Mucosa of descending colon (tissue), 3 donors: ENCODE measurements around the gene SNRPA. TPM values are rescaled to one million over a fixed set of nuclear protein-coding genes. Genes with fewer than 3 reads are reported as not detected.

Experiments
- ATAC-seq: fragments of 200-7000 bp; cut with Tn5 transposase; one replicate; pipeline ENCODE4 v1.9.1; 2020; ENCODE audit warnings: mild to moderate bottlenecking, moderate library complexity
- DNase-seq, 3 donors: peaks; one replicate each; pipeline ENCODE4 v3.0.0-alpha.2; 2020
- H3K36me3 ChIP-seq: fragments of 200-600 bp; one replicate; pipeline ENCODE4 v1.8.0; 2021; ENCODE audit warnings: low read depth, mild to moderate bottlenecking
- H3K4me1 ChIP-seq: fragments of 200-600 bp; one replicate; pipeline ENCODE4 v1.8.0; 2021; ENCODE audit warnings: low read depth, mild to moderate bottlenecking
- H3K4me3 ChIP-seq: fragments of 200-600 bp; one replicate; pipeline ENCODE4 v1.8.0; 2021; ENCODE audit warnings: mild to moderate bottlenecking
- H3K9me3 ChIP-seq: fragments of 200-600 bp; one replicate; pipeline ENCODE4 v1.8.0; 2021; ENCODE audit warnings: mild to moderate bottlenecking
- CTCF ChIP-seq: fragments of 200-600 bp; IDR thresholded peaks from one replicate; pipeline ENCODE4 v1.8.0; 2022; ENCODE audit warnings: antibody characterized with exemption, mild to moderate bottlenecking
- intact Hi-C, 2 donors: fragments of 100-400 bp; cut with DNase I in 1 of 2; cut with micrococcal nuclease in 1 of 2; formaldehyde crosslinking; loops; one replicate each; pipeline versions ENCODE4 v1.11.0 to v1.11.1; 2022; cut with DNase I, micrococcal nuclease
- total RNA-seq, 3 donors: library from RNA; stranded (reverse); fragmentation: NEBNext Ultra II Directional in 2 of 3; extraction: Animal tissue kit (Norgen Biotek cat#: 25700) in 2 of 3; gene quantifications; one replicate each; pipeline versions ENCODE4 v1.2.1 to v1.2.4, GENCODE V29; 2021 to 2023
- donor health status: DM: no; HTN: no; CAD: no; lungs with moderate emphysema.
- donor health status: DM: no; HTN: no; CAD: no.
- donor health status: DM: no; HTN: yes; CAD: no.

SNRPA gene
- total RNA-seq, 3 donors from 2014 or later: 54.0 to 81.7 (median 59.9) TPM

GRCh38 chr19:40785526-40785925 is 34.5 kb downstream of the SNRPA start:
- H3K9me3 ChIP-seq: no peaks in the 10 kb centered on the region
- no peak for DNase-seq
- no peak for ATAC-seq
- H3K36me3 ChIP-seq: no peaks in the 10 kb centered on the region
- H3K4me1 ChIP-seq: no peaks in the 10 kb centered on the region
- intact Hi-C loops: no loop called here
- no peak for TF ChIP-seq CTCF
- H3K4me3 ChIP-seq: no peak overlapping the region

- no peak for DNase-seq
Measured at GRCh38 chr19:40786060-40787037, 35.3 kb downstream of the SNRPA start.

GRCh38 chr19:40791349-40791748 is 40.3 kb downstream of the SNRPA start:
- no peak for ATAC-seq
- DNase-seq: no peak
- Histone ChIP-seq H3K4me1 (peaks cover 16% of the 10 kb centered on the region), H3K36me3 (no peaks in the 10 kb centered on the region), H3K4me3 (no peak overlapping the region), H3K9me3 (no peaks in the 10 kb centered on the region)
- no peak for TF ChIP-seq CTCF
- intact Hi-C loops: no loop called here

More at GRCh38 chr19:40786060-40787037, 35.3 kb downstream of the SNRPA start:
- Histone ChIP-seq H3K4me1 (no peaks in the 10 kb centered on the region), H3K4me3 (no peak overlapping the region), H3K9me3 (no peaks in the 10 kb centered on the region), H3K36me3 (no peaks in the 10 kb centered on the region)
- no peak for ATAC-seq
- no peak for TF ChIP-seq CTCF
- intact Hi-C loops: no loop called here

GRCh38 chr19:40791996-40792395 is 41.0 kb downstream of the SNRPA start:
- peaks cover 16% of the 10 kb centered on the region for H3K4me1 ChIP-seq
- intact Hi-C loops: no loop called here
- ATAC-seq (peak; percentile 68), DNase-seq (no peak)
- H3K9me3 ChIP-seq: no peaks in the 10 kb centered on the region
- TF ChIP-seq CTCF: no peak
- no peak overlapping the region for H3K4me3 ChIP-seq
- no peaks in the 10 kb centered on the region for H3K36me3 ChIP-seq

- TF ChIP-seq CTCF: no peak
- no peak overlapping the region for H3K4me3 ChIP-seq
- no peaks in the 10 kb centered on the region for H3K36me3 ChIP-seq
- H3K4me1 ChIP-seq: peaks cover 31% of the 10 kb centered on the region
- DNase-seq (no peak), ATAC-seq (no peak)
- no peaks in the 10 kb centered on the region for H3K9me3 ChIP-seq
- intact Hi-C loops: no loop called here
Measured at GRCh38 chr19:40797166-40797962, 46.4 kb downstream of the SNRPA start.
